Upper lobe of left lung (tissue), 6 donors: ENCODE measurements around the gene RNF40. TPM values are rescaled to one million over a fixed set of nuclear protein-coding genes. Genes with fewer than 3 reads are reported as not detected.

ENCODE experiments used
- ATAC-seq, 2 donors: fragments of 200-7000 bp; cut with Tn5 transposase; one replicate each; pipeline ENCODE4 v1.9.1; 2022; ENCODE audit warnings: mild to moderate bottlenecking in 2 of 2, moderate library complexity in 2 of 2; ENCODE audit not compliant: low FRiP score in 2 of 2
- DNase-seq, 2 donors: peaks; one replicate each; pipeline ENCODE4 v3.0.0-alpha.2; 2019 to 2020
- H3K27ac ChIP-seq, 4 donors: fragments of 200-600 bp; sonication (generic); one replicate each; pipeline ENCODE4 v1.5.1; 2016 to 2019
- H3K27me3 ChIP-seq, 4 donors: fragments of 200-600 bp; sonication (generic); one replicate each; pipeline ENCODE4 v1.5.1; 2017 to 2019
- H3K36me3 ChIP-seq, 4 donors: fragments of 200-600 bp; sonication (generic); one replicate each; pipeline ENCODE4 v1.5.1; 2016 to 2019
- H3K4me1 ChIP-seq, 4 donors: fragments of 200-600 bp; sonication (generic); one replicate each; pipeline ENCODE4 v1.5.1; 2018 to 2019
- H3K4me3 ChIP-seq, 4 donors: fragments of 200-600 bp; sonication (generic); one replicate each; pipeline ENCODE4 v1.5.1; 2017 to 2019; ENCODE audit warnings: mild to moderate bottlenecking in 2 of 4, moderate library complexity in 1 of 4
- H3K9me3 ChIP-seq, 4 donors: fragments of 200-600 bp; sonication (generic); one replicate each; pipeline ENCODE4 v1.5.1; 2018 to 2019
- CTCF ChIP-seq, 6 experiments: fragments of 450-650 bp in 4 of 6; fragments of 200-600 bp in 2 of 6; sonication (generic) in 2 of 6; IDR thresholded peaks; one replicate each; pipeline ENCODE4 v1.5.1; 2016 to 2019; ENCODE audit warnings: antibody characterized with exemption in 6 of 6
- EP300 ChIP-seq, 4 donors: sonication (generic); formaldehyde crosslinking; IDR thresholded peaks; one replicate each; pipeline ENCODE4 v1.5.1; 2017; ENCODE audit warnings: antibody characterized with exemption in 4 of 4, control low read depth in 2 of 4
- POLR2A ChIP-seq, 4 donors: fragments of 450-650 bp; IDR thresholded peaks; one replicate each; pipeline ENCODE4 v1.5.1; 2016 to 2017; ENCODE audit warnings: antibody characterized with exemption in 4 of 4, mild to moderate bottlenecking in 2 of 4
- POLR2AphosphoS5 ChIP-seq, 2 donors: sonication (generic); formaldehyde crosslinking; IDR thresholded peaks; one replicate each; pipeline ENCODE4 v1.5.1; 2017; ENCODE audit warnings: antibody characterized with exemption in 2 of 2
- WGBS, 2 donors: methylation state at CpG; one replicate each; pipeline ENCODE4 v1.1.5; 2017 to 2018; 5-methylcytosine and 5-hydroxymethylcytosine counted together
- total RNA-seq, 6 donors: library from RNA; depleted of rRNA in 4 of 6; stranded (reverse); fragments of >200 nt in 4 of 6; gene quantifications; one replicate each; pipeline versions ENCODE4 v1.1.0 to v1.2.1, GENCODE V29; 2016 to 2021
- donor health status: DM: no; HTN: no; CAD: no; lungs with moderate emphysema.
- donor health status: DM: no; HTN: yes; CAD: no; lungs with severe emphysema.

The RNF40 gene
- total RNA-seq, 6 donors from 2014 or later: 69.9 to 137 (median 95.2) TPM

DNA sequence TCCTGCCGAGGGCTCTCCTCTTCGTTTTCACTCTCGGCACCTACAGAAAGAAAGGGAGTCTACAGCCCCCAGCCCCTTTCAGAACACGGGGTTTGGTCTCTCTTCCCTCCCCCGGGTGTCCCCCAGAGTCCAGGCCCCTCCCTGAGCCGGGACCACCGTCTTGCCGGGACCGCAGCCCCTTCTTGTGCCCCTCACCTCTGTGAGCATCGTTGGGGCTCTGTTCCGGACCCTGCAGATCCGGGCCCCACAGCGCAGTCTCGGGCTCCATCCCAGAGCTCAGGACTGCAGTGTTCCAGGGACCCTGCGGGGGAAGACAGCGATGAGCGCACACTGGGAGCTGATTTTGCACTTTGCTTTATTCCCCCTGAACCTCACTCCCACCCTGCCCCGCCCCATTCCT lies 22.1 kb downstream of the RNF40 start:
- Histone ChIP-seq H3K27ac (no peak overlapping the region), H3K4me3 (no peak overlapping the region), H3K36me3 (peaks cover 7 to 31% (median 26%) of the 10 kb centered on the region in 4 donors), H3K4me1 (peaks cover 14 to 25% (median 18%) of the 10 kb centered on the region in 4 donors), H3K9me3 (no peaks in the 10 kb centered on the region), H3K27me3 (no peaks in the 10 kb centered on the region)
- TF ChIP-seq POLR2AphosphoS5 (IDR thresholded peaks at IDR 0.05): no peak
- no peak for TF ChIP-seq CTCF (IDR thresholded peaks at IDR 0.05)
- no peak for TF ChIP-seq POLR2A (IDR thresholded peaks at IDR 0.05)
- no peak for TF ChIP-seq EP300 (IDR thresholded peaks at IDR 0.05)
- ATAC-seq: no peak
- 85 to 94% methylated on average over 18 of the region's 18 CpGs for WGBS, 2 donors
- DNase-seq: peak in 1 of 2 donors; percentile 61

- peak overlapping the region in 3 of 4 donors; percentile 91 to 96 (median 93) for H3K27ac ChIP-seq
- no peak for DNase-seq
- H3K9me3 ChIP-seq: no peaks in the 10 kb centered on the region
- ATAC-seq: no peak
- peaks cover 7 to 31% (median 26%) of the 10 kb centered on the region in 4 donors for H3K36me3 ChIP-seq
- WGBS, 2 donors: 76 to 86% methylated on average over 7 of the region's 7 CpGs
- H3K4me3 ChIP-seq: peak overlapping the region in 3 of 4 donors; percentile 96 to 99 (median 96)
- peaks cover 14 to 23% (median 18%) of the 10 kb centered on the region in 4 donors for H3K4me1 ChIP-seq
- TF ChIP-seq POLR2AphosphoS5 (IDR thresholded peaks at IDR 0.05) (no peak), EP300 (IDR thresholded peaks at IDR 0.05) (no peak), CTCF (IDR thresholded peaks at IDR 0.05) (no peak), POLR2A (IDR thresholded peaks at IDR 0.05) (no peak)
- no peaks in the 10 kb centered on the region for H3K27me3 ChIP-seq
These were observed 23.3 kb downstream of the RNF40 start for GRCh38 chr16:30785126-30786106.

DNA sequence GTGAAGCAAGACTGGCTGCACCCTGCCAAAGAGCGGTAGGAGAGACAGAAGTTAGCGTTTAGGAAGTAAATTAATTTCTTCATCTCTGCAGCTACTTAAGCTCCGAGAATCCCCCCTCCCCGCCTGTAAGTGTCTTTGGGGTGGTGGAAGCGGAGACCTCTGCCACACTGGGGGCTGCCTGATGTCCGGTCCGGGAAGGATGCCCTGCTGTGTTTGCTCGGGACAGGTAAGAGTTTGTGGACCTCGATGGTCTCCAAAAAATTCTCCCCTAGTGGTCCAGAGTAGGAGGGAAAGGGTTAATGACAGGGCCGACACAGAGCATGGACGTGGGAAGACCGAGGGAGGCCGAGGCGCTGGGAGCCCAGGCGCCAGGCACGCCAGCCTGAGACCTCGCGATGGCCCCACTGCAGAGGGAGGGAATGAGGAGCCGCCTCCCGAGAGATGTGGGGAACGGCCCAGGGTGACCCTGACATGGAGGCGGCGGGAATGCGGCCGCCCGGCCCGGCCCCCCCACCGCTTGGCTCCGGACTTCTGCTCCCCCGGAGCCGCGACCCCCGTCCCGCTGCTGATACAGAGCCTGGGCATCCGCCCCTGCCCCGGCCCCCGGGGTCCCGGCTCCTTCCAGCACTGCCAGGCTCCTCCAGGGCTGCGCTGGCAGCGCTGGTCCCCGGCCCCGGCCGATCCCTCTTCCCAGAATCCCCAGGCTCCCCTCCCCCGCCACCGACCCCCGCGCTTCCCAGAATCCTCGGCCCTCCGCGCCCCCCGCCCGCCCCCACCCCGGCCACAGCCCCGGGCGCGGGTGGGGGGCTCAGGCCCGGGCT lies 24.2 kb downstream of the RNF40 start:
- 6 to 11% methylated on average over 21 to 26 of the region's 57 CpGs for WGBS, 2 donors
- peak; percentile 44 to 88 for DNase-seq
- TF ChIP-seq EP300 (IDR thresholded peaks at IDR 0.05) (no peak), POLR2A (IDR thresholded peaks at IDR 0.05) (no peak)
- Histone ChIP-seq H3K36me3 (peaks cover 7 to 31% (median 26%) of the 10 kb centered on the region in 4 donors), H3K4me1 (peaks cover 14 to 20% (median 18%) of the 10 kb centered on the region in 4 donors), H3K27ac (peak overlapping the region; percentile 89 to 96 (median 92)), H3K4me3 (peak overlapping the region; percentile 95 to 99 (median 96)), H3K9me3 (no peaks in the 10 kb centered on the region), H3K27me3 (no peaks in the 10 kb centered on the region)
- peak; percentile 56 to 74 for ATAC-seq

- H3K9me3 ChIP-seq: no peaks in the 10 kb centered on the region
- peaks cover 14 to 20% (median 18%) of the 10 kb centered on the region in 4 donors for H3K4me1 ChIP-seq
- H3K4me3 ChIP-seq: peak within 1 kb of the TSS; percentile 95 to 99 (median 96)
- H3K27me3 ChIP-seq: no peaks in the 10 kb centered on the region
- TF ChIP-seq POLR2AphosphoS5 (IDR thresholded peaks at IDR 0.05) (peak; percentile 37 to 52), POLR2A (IDR thresholded peaks at IDR 0.05) (peak in 3 of 4 donors; percentile 14 to 28 (median 23)), EP300 (IDR thresholded peaks at IDR 0.05) (no peak), CTCF (IDR thresholded peaks at IDR 0.05) (peak in 2 of 6 experiments; percentile 11 to 14)
- peak within 1 kb of the TSS; percentile 89 to 96 (median 92) for H3K27ac ChIP-seq
- peak; percentile 89 to 93 for ATAC-seq
- peak; percentile 75 for DNase-seq
- 0 to 2% methylated on average over 8 to 22 of the region's 37 CpGs for WGBS, 2 donors
- peaks cover 7 to 24% (median 21%) of the 10 kb centered on the region in 4 donors for H3K36me3 ChIP-seq
These were observed 25.0 kb downstream of the RNF40 start, which contains the start of gene ZNF629 for GRCh38 chr16:30786936-30787612. TSS of gene ZNF629 (minus strand) at chr16:30787205. CDS start at chr16:30784482, 2,723 bp downstream.
